Islet of Langerhans (tissue), 1 donor: ENCODE data around the gene KIF1B.
"Not testable (repeated sequence)": the region's sequence is repeated elsewhere in the genome, so short reads cannot be mapped to it uniquely, and the experiment has no call there.

Experiments
- FAIRE-seq: peaks from one replicate; lab custom pipeline; 2011; peaks lifted over from hg19 to GRCh38; lab: Jason Lieb, UNC

The KIF1B gene

DNA sequence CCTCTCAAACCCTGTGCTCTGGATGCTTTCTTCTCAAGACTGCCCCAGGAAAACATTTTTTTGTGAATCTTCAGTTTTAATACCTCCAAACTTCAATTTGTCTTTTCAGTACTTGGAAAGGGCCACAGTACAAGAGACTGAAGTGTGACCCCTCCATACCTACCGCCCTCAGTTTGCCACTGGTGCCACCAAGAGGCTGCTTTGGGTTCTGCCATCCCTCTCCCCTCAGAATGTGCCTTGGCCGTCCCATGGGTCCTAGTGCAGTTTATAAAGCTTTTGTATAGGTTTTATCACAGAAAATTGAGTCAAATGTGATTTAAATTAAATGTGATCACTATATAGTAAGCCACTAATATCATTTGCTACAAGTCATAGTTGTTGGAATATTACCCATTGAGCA is 127.7 kb downstream of the KIF1B start:
- no peak for FAIRE-seq

DNA sequence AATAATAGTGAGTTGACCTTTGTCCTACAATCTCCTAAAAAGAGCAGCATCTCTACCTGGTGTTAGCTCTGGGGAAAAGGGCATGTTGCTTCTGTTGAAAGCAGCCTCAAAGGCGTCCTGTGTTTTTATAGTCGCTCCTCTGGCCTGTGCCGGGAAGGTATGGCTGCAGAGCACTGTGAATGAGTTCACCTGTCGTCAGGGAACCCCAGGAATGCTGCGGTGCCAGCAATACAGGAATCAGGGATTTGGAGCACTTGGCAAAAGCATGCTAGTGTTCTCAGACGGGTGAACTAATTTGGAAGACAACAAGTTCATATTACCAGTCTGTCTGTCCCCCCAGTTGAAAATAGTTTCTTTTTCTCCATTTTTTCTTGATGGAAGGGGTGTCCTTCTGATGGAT is 128.2 kb downstream of the KIF1B start:
- no peak for FAIRE-seq

DNA sequence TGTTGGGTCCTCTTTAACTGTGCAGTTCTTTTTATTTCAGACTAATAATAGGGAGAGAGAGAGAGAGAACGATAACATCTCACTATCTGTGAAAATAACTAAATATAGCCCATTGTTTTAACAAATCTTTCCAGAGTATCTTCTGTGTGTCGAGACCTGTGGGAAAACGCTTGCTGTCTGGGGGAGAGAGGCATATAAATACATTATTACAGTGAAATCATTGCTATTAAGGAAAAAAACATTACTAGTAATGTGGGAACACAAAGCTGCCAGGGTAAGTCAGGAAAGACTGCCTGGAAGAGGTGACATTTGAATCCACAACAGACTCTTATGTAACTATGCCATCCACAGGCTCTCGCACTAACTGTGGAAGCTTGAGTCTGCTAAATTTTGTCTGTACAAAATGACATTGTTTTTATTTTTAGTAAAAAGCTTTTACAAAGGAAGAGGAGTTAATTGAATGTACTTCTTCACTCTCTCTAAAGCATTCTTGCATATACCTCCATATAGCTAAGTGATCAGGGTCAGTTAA is 128.7 kb downstream of the KIF1B start:
- FAIRE-seq = no peak

DNA sequence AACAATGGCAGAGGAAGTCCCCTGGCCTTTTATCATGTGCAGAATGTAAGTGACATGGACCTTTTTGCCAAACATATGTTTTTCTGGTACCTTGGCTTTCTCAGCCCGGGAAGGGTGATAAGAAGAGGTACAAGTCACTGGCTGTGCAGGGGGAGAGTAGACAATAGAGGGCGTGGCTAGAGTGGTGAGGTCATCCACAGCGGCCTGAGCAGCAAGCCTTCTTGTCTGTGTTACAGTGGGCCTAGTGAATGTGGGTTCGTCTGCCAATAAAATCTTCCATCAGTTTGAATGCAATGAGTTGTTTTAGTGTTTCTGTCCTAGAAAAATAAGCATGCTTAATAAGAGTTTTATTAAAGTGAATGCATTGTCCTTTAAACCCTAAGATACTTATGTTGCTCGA is 129.4 kb downstream of the KIF1B start:
- FAIRE-seq = no peak

DNA sequence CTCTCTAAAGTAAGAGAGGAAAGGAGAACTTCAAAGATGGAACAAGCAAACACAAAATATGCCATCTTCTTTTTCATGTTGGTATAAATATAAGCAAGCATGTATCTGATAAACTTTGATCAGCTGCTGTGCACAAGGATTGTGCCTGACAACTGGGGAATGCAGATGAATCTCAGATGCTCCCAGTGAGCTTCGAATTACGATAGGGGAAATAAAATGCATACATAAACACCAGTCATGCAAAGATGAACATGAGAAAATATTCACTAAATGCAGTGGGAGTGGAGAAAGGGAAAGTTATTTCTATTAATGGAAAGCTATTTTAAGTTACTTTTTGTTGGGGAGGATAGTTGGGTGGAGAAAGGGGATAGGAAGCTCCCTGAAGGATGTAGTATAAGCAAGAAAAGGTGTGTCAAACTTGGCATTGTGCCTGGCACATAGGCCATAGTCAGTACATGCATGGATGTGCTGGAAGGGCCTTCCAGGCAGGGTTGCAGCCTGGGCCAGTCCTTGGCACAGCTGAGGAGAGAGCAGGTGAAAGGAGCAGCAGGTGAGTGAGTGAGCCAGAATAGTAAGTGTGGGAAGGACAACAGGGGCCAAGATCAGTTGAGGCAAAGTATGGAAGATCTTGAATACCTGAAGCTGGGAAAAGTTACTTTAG is 130.7 kb downstream of the KIF1B start:
- FAIRE-seq = no peak

DNA sequence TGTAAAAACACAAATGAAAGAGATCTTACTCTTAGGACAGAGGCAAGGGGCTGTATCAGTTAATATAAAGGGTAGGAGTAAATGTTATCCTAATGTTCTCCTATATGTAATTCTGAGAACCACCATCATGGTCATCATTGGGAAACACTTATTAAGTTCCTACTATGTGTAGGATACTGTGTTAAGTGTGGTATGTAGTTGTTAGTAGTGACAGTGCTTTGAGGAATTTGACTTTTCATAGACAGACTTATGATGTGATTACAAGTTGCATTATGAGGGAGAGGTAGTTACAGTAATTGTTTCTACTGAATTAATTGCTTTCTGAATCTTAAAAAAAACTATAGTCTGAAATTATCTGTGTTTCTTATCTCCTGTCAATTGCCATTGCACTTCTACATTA is 136.7 kb downstream of the KIF1B start:
- no peak for FAIRE-seq

DNA sequence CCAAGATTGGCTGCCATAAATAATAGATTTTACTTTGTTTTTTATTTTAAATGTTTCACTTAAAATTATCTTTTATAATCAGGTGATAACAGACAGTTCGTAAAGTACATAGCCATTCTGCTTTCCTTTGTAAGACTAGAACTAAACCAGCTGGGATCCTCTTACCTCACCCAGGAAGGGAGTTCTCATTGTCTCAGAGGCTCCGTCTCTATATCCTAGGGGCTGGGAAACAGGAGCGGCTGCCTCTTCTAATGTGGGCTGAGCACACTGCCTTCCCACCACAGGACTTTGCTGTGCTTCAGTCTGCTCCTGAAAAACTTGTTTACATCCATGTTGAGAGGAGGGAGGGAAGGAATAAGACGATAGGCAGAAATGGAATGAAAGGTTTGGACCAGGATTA is 142.9 kb downstream of the KIF1B start:
- no peak for FAIRE-seq

DNA sequence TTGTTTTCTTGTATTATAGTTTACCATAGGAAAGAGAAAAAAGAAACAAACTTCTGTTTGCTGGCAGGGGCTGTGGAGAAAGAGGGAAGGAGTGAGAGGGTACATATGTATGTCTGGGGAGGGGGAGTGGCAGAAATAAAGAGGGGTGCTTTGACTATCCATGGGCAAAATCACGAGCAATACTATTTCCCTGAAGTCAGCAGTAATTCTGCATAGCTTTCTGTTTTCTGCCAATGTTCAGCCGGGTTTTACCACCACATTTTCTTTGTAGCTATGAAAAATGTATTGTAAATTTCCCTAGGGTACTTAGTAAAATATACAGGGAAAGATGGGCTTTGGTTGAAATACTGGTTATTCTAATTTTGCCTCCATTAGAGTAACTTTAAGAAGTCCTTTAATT is 143.3 kb downstream of the KIF1B start:
- no peak for FAIRE-seq

DNA sequence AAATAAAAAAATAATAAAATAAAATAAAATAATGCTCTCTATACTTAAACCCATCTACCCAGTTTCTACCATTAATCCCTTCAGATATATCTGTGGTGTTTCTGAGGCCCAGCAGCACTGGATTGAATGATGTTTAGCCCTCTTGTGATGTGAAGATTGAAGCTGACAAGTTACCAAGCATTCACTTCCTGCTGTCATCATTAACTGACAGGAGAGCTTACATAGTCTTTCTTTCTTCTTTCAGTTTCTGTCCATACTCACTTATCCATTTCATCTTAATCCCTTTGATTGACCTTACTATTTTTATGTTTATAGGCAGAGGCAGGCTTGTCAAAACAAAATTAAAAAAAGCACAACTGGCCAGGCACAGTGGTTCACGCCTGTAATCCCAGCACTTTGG is 149.7 kb downstream of the KIF1B start:
- FAIRE-seq = no peak

DNA sequence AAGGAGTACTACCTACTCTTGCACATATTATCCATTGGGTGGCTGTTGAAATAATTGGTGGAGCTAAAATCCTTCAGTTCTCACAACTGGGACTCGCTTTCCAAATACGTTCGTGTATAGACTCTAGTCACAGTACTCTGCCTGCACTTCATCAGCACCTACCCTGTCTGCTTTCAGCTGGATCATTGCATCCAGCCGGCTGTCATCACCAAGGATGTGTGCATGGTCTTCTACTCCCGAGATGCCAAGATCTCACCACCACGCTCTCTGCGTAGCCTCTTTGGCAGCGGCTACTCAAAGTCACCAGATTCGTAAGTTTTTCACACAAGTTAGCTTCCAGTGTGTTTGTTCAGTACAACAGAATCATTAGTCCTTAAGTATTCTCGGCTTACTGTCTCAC is 151.1 kb downstream of the KIF1B start:
- no peak for FAIRE-seq

DNA sequence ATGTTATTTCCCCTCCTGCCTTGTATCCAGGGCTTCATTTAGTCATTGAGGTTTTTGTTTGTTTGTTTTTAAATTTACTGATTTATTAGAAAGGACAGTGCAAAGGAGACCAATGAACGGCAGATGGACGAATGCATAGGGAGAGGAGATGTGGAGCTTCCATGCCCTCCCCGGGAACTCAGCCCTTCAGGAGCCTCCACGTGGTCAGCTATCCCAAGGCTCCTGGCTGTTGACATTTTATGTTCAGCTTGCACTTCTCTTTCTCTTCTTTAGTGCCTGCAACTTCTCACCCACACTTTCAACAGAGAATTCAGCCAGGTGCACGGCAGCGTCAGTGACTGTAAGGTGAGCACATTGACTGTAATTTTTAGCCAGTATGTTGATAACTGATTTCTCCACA is 157.8 kb downstream of the KIF1B start:
- FAIRE-seq = no peak

DNA sequence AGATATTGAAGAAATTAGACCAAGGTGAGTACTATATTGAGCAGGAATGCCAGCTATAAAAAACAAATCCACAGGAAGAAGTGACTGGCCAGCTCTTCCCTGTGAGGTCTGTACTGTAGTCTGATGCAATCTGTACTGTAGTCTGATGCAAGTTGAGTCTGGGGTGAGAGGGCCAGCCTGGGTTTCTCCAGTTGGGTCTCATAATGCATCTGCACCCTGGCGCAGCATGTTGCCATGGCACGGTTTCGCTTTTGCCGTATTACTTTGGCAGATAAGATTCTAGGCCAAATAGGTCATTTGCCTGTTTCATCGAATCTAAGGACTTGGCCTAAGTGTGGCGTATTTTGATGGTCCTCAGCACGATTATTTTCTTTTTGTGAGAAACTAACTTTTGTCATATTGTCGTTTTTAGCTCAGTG is 164.1 kb downstream of the KIF1B start:
- FAIRE-seq = no peak

DNA sequence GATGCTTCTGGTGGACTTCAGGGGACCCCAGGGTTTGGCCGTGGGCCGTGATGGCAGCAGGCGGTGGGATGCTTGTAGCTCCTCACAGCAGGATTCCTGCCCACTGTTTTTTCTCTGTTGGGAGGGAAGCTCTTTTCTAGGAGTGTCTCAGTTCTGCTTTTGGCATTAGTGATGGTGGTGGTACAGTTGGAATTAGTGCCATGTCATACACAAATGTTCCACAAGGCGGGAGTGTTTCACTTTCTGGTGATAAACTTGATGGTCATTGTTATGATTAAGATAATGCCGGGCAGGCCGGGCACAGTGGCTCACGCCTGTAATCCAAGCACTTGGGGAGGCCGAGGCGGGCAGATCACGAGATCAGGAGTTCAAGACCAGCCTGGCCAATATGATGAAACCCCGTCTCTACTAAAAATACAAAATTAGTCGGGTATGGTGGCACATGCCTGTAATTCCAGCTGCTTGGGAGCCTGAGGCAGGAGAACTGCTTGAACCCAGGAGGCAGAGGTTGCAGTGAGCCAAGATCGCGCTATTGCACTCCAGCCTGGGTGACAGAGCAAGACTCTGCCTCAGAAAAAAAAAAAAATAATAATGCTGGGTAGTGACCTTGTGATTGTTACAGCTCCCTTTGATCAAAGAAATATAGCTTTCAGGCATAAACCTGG is 167.1 kb downstream of the KIF1B start:
- FAIRE-seq = not testable (repeated sequence)

DNA sequence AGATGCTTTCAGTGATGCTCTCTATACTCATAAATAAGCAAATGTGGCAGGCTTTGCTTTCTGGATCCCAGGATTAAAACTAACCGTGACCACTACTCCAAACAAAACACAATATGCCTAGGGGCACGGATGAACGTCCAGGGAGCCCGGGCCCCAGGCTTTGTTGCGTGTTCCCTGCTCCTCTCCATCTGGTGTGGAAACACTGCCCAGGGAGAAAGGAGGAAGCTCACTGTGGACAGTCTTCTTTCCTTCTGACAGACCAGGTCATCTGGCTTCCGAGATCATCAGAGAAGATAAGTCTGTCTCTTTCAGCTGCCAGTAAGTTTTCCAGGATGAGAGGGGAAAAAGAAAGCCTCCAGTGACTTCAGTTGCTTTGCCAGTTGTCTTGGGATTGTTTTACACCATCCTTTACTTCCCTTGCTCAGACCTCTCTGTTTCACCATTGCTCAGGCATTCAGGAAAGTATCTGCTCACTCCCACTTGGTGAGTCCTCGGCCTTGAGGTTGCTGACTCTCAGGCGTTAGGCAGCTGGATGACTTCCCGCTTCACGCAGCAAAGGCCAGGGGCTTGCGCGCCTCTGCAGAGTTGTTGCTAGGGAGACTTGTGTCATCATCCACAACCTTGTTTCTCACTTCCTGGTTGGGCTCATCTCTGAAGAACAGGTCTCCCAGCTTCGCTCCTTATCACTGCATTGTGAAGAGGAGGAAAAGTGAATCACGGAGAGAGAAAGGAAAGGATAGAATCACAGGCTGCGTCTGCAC is 167.9 kb downstream of the KIF1B start:
- no peak for FAIRE-seq

DNA sequence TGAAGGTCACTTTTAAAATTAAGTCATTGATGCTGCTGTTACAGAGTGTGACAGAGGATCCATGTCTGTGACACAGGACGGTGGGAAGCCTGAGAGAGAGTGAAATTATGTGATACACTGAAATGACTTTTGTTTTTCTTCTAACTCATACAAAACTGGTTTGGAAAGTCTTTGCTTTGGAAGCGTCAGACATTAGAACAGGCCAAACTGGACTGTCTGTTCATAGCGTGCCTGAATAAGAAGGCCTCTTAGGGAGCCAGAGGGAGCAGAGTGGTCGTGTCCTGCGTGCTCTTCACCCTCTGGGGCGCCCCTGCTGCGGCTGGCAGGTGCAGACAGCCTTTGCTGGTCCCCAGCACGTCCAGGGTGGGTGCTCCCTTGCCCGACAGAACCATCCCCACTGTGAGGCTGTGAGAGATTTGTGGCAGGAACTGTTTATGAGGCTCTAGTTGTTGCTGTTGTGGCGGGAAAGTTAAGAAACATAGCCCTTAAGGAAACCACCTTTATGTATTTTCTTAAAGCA is 168.8 kb downstream of the KIF1B start:
- FAIRE-seq = no peak

DNA sequence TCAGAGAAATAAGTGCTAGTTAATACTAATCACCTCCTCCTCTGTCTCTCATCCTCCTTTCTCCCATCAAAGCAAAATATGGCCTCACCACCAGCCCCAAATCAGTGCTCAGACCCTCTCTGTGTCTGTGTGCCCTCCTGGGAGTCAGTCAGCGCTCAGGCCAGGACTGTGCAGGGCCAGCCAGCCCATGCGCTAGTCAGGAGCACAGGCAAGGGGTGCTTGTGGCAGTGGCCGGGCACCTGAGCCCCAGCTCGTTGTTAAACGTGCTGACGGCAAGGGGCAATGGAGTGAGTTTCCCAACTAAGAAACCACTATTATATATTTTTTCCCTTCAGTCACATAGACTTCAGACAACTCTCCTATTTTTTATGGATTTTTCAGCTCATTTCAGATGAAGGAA is 169.3 kb downstream of the KIF1B start:
- FAIRE-seq = no peak

DNA sequence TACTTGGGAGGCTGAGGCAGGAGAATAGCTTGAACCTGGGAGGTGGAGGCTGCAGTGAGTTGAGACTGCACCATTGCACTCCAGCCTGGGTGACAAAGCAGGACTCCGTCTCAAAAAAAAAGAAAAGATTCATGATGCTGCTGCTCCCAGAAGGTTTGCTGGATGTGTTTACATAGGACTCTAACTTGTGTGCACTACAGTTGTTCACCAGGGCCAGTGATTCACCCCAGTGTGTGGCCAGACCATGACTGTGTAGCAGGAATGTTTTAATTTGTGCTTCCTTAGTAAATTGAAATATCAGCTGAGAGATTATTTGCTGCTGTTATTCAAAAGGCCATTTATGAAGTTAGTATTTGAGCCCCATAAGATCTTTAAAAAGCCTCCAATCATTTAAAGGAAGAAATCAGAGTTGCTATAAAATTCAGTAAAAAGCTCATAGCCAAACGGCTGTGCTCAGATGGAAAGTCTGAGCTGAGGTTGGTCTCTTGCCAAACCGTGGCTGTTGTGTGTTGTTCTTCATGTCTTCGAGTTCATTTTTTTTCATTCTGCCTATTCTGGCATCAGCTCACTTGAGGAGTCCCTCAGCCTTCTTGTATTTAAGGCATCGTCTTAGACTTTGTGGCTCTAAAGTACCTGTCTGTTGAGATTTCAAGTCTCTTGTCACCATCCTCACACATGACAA is 170.4 kb downstream of the KIF1B start:
- no peak for FAIRE-seq

DNA sequence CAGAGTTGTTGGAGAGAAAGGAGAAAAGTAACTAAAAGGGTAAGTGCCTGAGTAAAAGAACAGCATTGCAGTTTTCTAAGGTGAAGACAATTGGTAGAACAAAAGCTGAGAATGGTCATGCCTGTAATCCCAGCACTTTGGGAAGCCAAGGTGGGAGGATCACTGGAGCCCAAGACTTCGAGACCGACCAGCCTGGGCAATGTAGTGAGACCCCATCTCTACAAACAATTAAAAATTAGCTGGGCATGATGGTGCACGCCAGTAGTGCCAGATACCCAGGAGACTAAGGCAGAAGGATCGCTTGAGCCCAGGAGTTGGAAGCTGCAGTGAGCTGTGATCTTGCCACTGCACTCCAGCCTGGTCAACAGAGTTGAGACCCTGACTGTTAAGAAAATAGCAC is 173.3 kb downstream of the KIF1B start:
- no peak for FAIRE-seq

DNA sequence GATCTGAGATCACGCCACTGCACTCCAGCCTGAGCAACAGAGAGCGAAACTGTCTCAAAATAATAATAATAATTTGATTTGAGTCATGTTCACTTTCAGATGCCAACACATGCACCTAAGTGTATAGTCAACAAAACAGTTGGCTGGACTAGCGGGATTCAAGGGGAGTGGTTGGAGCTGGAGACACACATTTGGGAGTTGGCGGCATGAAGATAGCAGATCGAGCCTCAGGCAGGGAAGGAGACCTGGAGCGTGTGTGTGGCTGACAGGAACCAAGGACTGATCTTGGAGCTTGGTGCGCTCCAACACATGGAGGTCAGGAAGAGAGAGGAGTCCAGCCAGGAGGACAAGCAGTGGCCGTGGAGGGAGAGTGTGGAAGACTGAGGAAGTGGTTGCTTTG is 173.8 kb downstream of the KIF1B start:
- no peak for FAIRE-seq

DNA sequence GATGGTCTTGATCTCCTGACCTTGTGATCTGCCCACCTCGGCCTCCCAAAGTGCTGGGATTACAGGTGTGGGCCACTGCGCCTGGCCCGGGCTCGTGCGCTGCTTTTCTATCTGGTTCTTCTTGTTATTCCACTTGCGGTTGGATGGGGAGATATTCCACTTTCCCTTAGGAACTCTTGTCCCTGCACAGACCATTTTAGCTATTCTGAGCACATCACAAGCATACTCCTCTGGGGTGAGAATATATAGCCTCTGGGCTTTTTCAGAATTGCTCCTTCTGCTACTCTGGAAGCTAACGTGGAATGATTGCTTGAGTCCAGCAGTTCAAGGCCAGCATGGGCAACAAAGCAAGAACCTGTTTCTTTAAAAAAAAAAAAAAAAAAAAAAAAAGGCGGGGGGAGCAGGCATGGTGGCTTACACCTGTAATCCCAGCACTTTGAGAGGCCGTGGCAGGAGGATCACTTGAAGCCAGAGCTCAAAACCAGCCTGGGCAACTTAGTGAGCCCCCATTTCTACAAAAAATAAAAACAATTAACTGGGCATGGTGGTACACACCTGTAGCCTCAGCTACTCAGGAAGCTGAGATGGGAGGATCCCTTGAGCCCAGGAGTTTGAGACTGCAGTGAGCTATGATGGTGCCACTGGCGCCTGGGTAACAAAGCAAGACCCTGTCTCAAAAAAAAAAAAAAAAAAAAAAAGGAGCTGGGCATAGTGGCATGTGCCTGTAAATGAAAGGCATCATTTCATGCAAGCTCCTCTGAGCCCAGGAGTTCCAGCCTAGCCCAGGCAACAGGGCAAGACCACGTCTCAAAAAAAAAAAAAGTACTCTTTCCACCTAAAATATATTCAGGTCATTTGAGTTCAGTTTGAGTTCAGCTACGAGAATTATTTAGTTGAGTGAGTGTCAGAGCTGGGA is 176.6 kb downstream of the KIF1B start:
- no peak for FAIRE-seq

DNA sequence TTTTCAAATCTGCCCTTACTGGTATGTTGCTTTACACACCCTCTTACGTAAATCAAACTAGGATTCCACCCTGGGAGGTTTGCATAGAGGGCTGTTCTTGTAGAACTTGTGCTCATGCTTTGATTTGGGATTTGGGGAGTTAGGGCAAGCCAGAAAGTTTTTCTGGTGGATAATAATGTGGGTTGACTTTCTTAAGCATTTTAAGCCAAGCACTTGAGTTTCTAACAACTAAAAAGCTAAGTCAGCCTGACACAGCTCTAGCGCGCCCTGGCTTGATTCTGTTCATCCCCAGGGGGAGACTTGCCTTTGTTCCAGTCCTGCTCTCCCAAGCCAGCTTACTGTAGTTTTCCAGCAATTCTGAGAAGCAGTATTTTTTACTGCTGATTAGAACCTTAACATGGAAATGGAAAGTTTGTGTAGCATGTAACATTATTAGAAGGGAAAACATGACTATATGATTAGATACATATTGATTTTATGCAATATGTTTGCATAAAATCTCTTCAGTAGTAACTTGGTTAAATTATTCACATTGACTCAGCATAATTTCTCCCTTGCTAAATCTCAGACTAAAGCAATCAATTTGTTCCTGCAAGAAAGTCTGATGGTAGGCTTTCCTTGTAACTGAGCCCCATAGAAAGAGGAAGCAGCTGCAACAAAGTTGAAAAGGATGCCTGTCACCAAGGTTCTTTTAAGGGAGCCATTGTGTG is 177.5 kb downstream of the KIF1B start:
- peak; percentile 90 for FAIRE-seq
